Mesendoderm (in vitro differentiated cells): ENCODE measurements around the gene PRCD.
A peak's percentile ranks its signal among the peaks of the same experiment; 100 is the strongest.
"Not testable (repeated sequence)": the region's sequence is repeated elsewhere in the genome, so short reads cannot be mapped to it uniquely, and the experiment has no call there.

ENCODE experiments used
- DNase-seq: peaks from one replicate; pipeline ENCODE4 v3.0.0; 2013
- H2AK5ac ChIP-seq: 2 replicates; pipeline ENCODE4 v1.6.1; 2013; ENCODE audit warnings: low read length, inconsistent platforms
- H2BK120ac ChIP-seq: 2 replicates; pipeline ENCODE4 v1.6.1; 2013; ENCODE audit warnings: low read depth, mild to moderate bottlenecking, low read length, moderate library complexity, mixed read lengths
- H2BK15ac ChIP-seq: replicated peaks from 2 replicates; pipeline ENCODE4 v1.6.1; 2013; ENCODE audit warnings: low read depth, mild to moderate bottlenecking, moderate library complexity
- H2BK5ac ChIP-seq: 2 replicates; pipeline ENCODE4 v1.6.1; 2013; ENCODE audit warnings: low read length, inconsistent platforms
- H3K18ac ChIP-seq: 2 replicates; pipeline ENCODE4 v1.6.1; 2013; ENCODE audit warnings: mild to moderate bottlenecking, low read length, mixed read lengths
- H3K23ac ChIP-seq: one replicate; pipeline ENCODE4 v1.6.1; 2013; ENCODE audit warnings: low read length
- H3K27ac ChIP-seq: 2 replicates; pipeline ENCODE4 v1.5.1; 2013; ENCODE audit warnings: low read depth, mild to moderate bottlenecking, inconsistent platforms, low read length, moderate library complexity
- H3K27me3 ChIP-seq: 2 replicates; pipeline ENCODE4 v1.6.1; 2013; ENCODE audit warnings: low read length, control low read depth, mild to moderate bottlenecking, inconsistent platforms; ENCODE audit not compliant: insufficient read depth, poor library complexity
- H3K36me3 ChIP-seq: 2 replicates; pipeline ENCODE4 v1.6.1; 2013; ENCODE audit warnings: low read length, inconsistent platforms; ENCODE audit not compliant: control insufficient read depth, insufficient read depth
- H3K4ac ChIP-seq: one replicate; pipeline ENCODE4 v1.6.1; 2013; ENCODE audit warnings: low read depth, mild to moderate bottlenecking, low read length, moderate library complexity
- H3K4me1 ChIP-seq: 2 replicates; pipeline ENCODE4 v1.6.1; 2013; ENCODE audit warnings: low read depth, low read length, inconsistent platforms; ENCODE audit not compliant: control insufficient read depth
- H3K4me2 ChIP-seq: 2 replicates; pipeline ENCODE4 v1.6.1; 2013; ENCODE audit warnings: low read length
- H3K4me3 ChIP-seq: 2 replicates; pipeline ENCODE4 v1.5.1; 2013; ENCODE audit warnings: mild to moderate bottlenecking, low read length
- H3K56ac ChIP-seq: one replicate; pipeline ENCODE4 v1.6.1; 2013; ENCODE audit warnings: low read length
- H3K79me1 ChIP-seq: 2 replicates; pipeline ENCODE4 v1.6.1; 2013; ENCODE audit warnings: low read length, inconsistent platforms
- H3K79me2 ChIP-seq: 2 replicates; pipeline ENCODE4 v1.6.1; 2013; ENCODE audit warnings: mild to moderate bottlenecking, low read length; ENCODE audit not compliant: control insufficient read depth, insufficient read depth
- H3K9ac ChIP-seq: 2 replicates; pipeline ENCODE4 v1.6.1; 2013; ENCODE audit warnings: low read length, inconsistent platforms
- H4K5ac ChIP-seq: one replicate; pipeline ENCODE4 v1.6.1; 2013; ENCODE audit warnings: low read length
- H4K8ac ChIP-seq: one replicate; pipeline ENCODE4 v1.6.1; 2013; ENCODE audit warnings: low read depth, mild to moderate bottlenecking, control low read depth, low read length, moderate library complexity
- WGBS: extraction: QIAGEN DNeasy Blood & Tissue Kit; methylation state at CpG from one replicate; pipeline ENCODE4 v1.1.7; 2013; ENCODE audit warnings: low lambda C conversion rate, missing lambda C conversion rate; ENCODE audit not compliant: insufficient coverage; ENCODE audit errors: extremely low coverage; 5-methylcytosine and 5-hydroxymethylcytosine counted together

The PRCD gene

GRCh38 chr17:76561799-76562268 lies 22.0 kb downstream of the PRCD start:
- no peak overlapping the region for H3K56ac ChIP-seq
- H2BK15ac ChIP-seq, result no peak overlapping the region
- peaks cover 9% of the 10 kb centered on the region for H3K79me1 ChIP-seq
- no CpG with 5 or more reads among the region's 5 CpGs for WGBS
- DNase-seq, result no peak
- H2AK5ac ChIP-seq, result no peak overlapping the region
- no peak overlapping the region for H3K27ac ChIP-seq
- H3K36me3 ChIP-seq, result peaks cover 9% of the 10 kb centered on the region
- no peak overlapping the region for H4K8ac ChIP-seq
- no peaks in the 10 kb centered on the region for H3K4me1 ChIP-seq
- H3K4me2 ChIP-seq, result no peak overlapping the region
- H3K23ac ChIP-seq, result no peak overlapping the region
- H4K5ac ChIP-seq, result no peak overlapping the region
- H2BK120ac ChIP-seq, result no peak overlapping the region
- peak overlapping the region; percentile 8 for H3K9ac ChIP-seq
- H3K4ac ChIP-seq, result no peak overlapping the region
- H3K27me3 ChIP-seq, result no peaks in the 10 kb centered on the region
- peaks cover 46% of the 10 kb centered on the region for H3K79me2 ChIP-seq
- H3K18ac ChIP-seq, result no peak overlapping the region
- H2BK5ac ChIP-seq, result no peak overlapping the region
- H3K4me3 ChIP-seq, result no peak overlapping the region

- no peaks in the 10 kb centered on the region for H3K4me1 ChIP-seq
- peaks cover 45% of the 10 kb centered on the region for H3K79me2 ChIP-seq
- DNase-seq, result no peak
- H3K56ac ChIP-seq, result no peak overlapping the region
- H3K4ac ChIP-seq, result no peak overlapping the region
- H3K18ac ChIP-seq, result no peak overlapping the region
- H3K4me3 ChIP-seq, result no peak overlapping the region
- no peak overlapping the region for H3K4me2 ChIP-seq
- peaks cover 8% of the 10 kb centered on the region for H3K79me1 ChIP-seq
- H2AK5ac ChIP-seq, result no peak overlapping the region
- H3K36me3 ChIP-seq, result peaks cover 9% of the 10 kb centered on the region
- no peak overlapping the region for H2BK120ac ChIP-seq
- H3K27ac ChIP-seq, result no peak overlapping the region
- no peaks in the 10 kb centered on the region for H3K27me3 ChIP-seq
- no peak overlapping the region for H4K5ac ChIP-seq
- H2BK15ac ChIP-seq, result no peak overlapping the region
- no peak overlapping the region for H3K23ac ChIP-seq
- no peak overlapping the region for H3K9ac ChIP-seq
- H4K8ac ChIP-seq, result no peak overlapping the region
- H2BK5ac ChIP-seq, result no peak overlapping the region
- no CpG with 5 or more reads among the region's 6 CpGs for WGBS
Observed at GRCh38 chr17:76562734-76563148, 22.9 kb downstream of the PRCD start.

- not testable (repeated sequence) for H4K5ac ChIP-seq, H3K4me2 ChIP-seq, H3K9ac ChIP-seq, H3K27me3 ChIP-seq, H2BK15ac ChIP-seq, H2AK5ac ChIP-seq, H3K4ac ChIP-seq, H3K27ac ChIP-seq, H3K4me1 ChIP-seq, H3K56ac ChIP-seq, H2BK120ac ChIP-seq, H3K36me3 ChIP-seq, H2BK5ac ChIP-seq, H3K23ac ChIP-seq, H3K18ac ChIP-seq, H3K79me1 ChIP-seq, H3K4me3 ChIP-seq, DNase-seq, H4K8ac ChIP-seq
- WGBS, result no CpG with 5 or more reads among the region's 2 CpGs
- H3K79me2 ChIP-seq, result peaks cover 39% of the 10 kb centered on the region
Observed at GRCh38 chr17:76563359-76563758, 23.5 kb downstream of the PRCD start.

GRCh38 chr17:76564991-76565727 lies 25.3 kb downstream of the PRCD start:
- not testable (repeated sequence) for H3K27ac ChIP-seq, H3K23ac ChIP-seq, H4K5ac ChIP-seq, H3K27me3 ChIP-seq, H3K79me1 ChIP-seq, H3K9ac ChIP-seq, H2AK5ac ChIP-seq, H2BK5ac ChIP-seq, H3K36me3 ChIP-seq, H2BK120ac ChIP-seq, H3K4me3 ChIP-seq, H2BK15ac ChIP-seq, H3K56ac ChIP-seq, H3K4me2 ChIP-seq, H3K18ac ChIP-seq, H3K4ac ChIP-seq, H3K4me1 ChIP-seq, H4K8ac ChIP-seq
- no CpG with 5 or more reads among the region's 8 CpGs for WGBS
- DNase-seq, result peak; percentile 62
- H3K79me2 ChIP-seq, result peaks cover 21% of the 10 kb centered on the region

GRCh38 chr17:76565728-76566612 lies 26.1 kb downstream of the PRCD start:
- Histone ChIP-seq H2BK120ac (no peak overlapping the region), H3K27me3 (no peaks in the 10 kb centered on the region), H3K4me1 (peaks cover 3% of the 10 kb centered on the region), H2BK15ac (no peak overlapping the region), H2BK5ac (no peak overlapping the region), H3K56ac (peak overlapping the region; percentile 34), H3K9ac (no peak overlapping the region), H3K27ac (no peak overlapping the region), H4K5ac (no peak overlapping the region), H3K4me3 (no peak overlapping the region), H3K18ac (no peak overlapping the region), H3K79me1 (peaks cover 6% of the 10 kb centered on the region), H3K79me2 (peaks cover 14% of the 10 kb centered on the region), H3K4me2 (no peak overlapping the region), H4K8ac (no peak overlapping the region), H3K4ac (no peak overlapping the region), H3K23ac (no peak overlapping the region), H2AK5ac (no peak overlapping the region), H3K36me3 (peaks cover 9% of the 10 kb centered on the region)
- DNase-seq, result peak; percentile 21
- WGBS, result no CpG with 5 or more reads among the region's 14 CpGs
